SK-N-SH (cell line): Measurements from ENCODE around the gene WRNIP1. TPM values are rescaled to one million over a fixed set of nuclear protein-coding genes. Genes with fewer than 3 reads are reported as not detected.

ENCODE experiments used
- CTCF ChIA-PET: fragments of 300-600, 350-600 bp; formaldehyde crosslinking; extraction: SDS; loops from one replicate; lab custom pipeline; 2021; lab: Yijun Ruan, JAX
- POLR2A ChIA-PET: fragments of 350-600 bp; sonication (Branson Sonifier 250); formaldehyde crosslinking; extraction: SDS; loops from one replicate; lab custom pipeline; 2020; ENCODE audit warnings: antibody characterized with exemption, inconsistent platforms; lab: Yijun Ruan, JAX
- DNase-seq: peaks from one replicate; pipeline ENCODE4 v3.0.0; 2012
- H2AFZ ChIP-seq: fragments of 200-600 bp; sonication (generic); 2 replicates; pipeline ENCODE4 v1.8.1; 2016; ENCODE audit warnings: antibody characterized with exemption, mild to moderate bottlenecking, low read depth
- H3F3A ChIP-seq: fragments of 200-600 bp; sonication (generic); replicated peaks from 2 replicates; pipeline ENCODE3; 2016; ENCODE audit warnings: antibody characterized with exemption, mild to moderate bottlenecking; ENCODE audit not compliant: insufficient read depth
- H3K27ac ChIP-seq, 2 experiments: fragments of 200-500 bp in 1 of 2; fragments of 200-600 bp in 1 of 2; sonication (Bioruptor generic) in 1 of 2; sonication (generic), shearing (Covaris generic) in 1 of 2; 2 replicates each; pipeline versions ENCODE4 v1.5.1 to v1.6.1; 2014 to 2016; ENCODE audit warnings: low read depth in 2 of 2, inconsistent platforms in 1 of 2, low read length in 1 of 2, mild to moderate bottlenecking in 1 of 2, mixed read lengths in 1 of 2
- H3K27me3 ChIP-seq: fragments of 200-600 bp; sonication (generic), shearing (Covaris generic); 2 replicates; pipeline ENCODE4 v1.6.1; 2016; ENCODE audit warnings: mixed run types; ENCODE audit not compliant: insufficient read depth
- H3K36me3 ChIP-seq, 2 experiments: fragments of 200-500 bp in 1 of 2; fragments of 200-600 bp in 1 of 2; sonication (Bioruptor generic) in 1 of 2; sonication (generic) in 1 of 2; replicated peaks in 1 of 2; 2 replicates each; pipeline versions ENCODE3 to v1.5.1; 2014 to 2016; ENCODE audit warnings: low read length in 1 of 2, mild to moderate bottlenecking in 1 of 2; ENCODE audit not compliant: insufficient read depth in 2 of 2, control insufficient read depth in 1 of 2
- H3K4me1 ChIP-seq, 2 experiments: fragments of 200-500 bp in 1 of 2; fragments of 200-600 bp in 1 of 2; sonication (Bioruptor generic) in 1 of 2; sonication (generic), shearing (Covaris generic) in 1 of 2; 2 replicates each; pipeline versions ENCODE4 v1.5.1 to v1.6.1; 2014 to 2016; ENCODE audit warnings: low read depth in 1 of 2, low read length in 1 of 2, mixed run types in 1 of 2; ENCODE audit not compliant: insufficient read depth in 2 of 2, control insufficient read depth in 1 of 2
- H3K4me2 ChIP-seq: fragments of 200-600 bp; sonication (generic), shearing (Covaris generic); 2 replicates; pipeline ENCODE4 v1.6.1; 2017; ENCODE audit warnings: mixed run types
- H3K4me3 ChIP-seq, 2 experiments: fragments of 200-500 bp in 1 of 2; fragments of 200-600 bp in 1 of 2; sonication (Bioruptor generic) in 1 of 2; sonication (generic), shearing (Covaris generic) in 1 of 2; 2 replicates each; pipeline versions ENCODE4 v1.5.1 to v1.8.1; 2014 to 2016; ENCODE audit warnings: low read depth in 2 of 2, inconsistent platforms in 1 of 2, low read length in 1 of 2, mild to moderate bottlenecking in 1 of 2, mixed read lengths in 1 of 2, moderate library complexity in 1 of 2
- H3K79me2 ChIP-seq: fragments of 200-600 bp; sonication (generic); 2 replicates; pipeline ENCODE4 v1.8.1; 2017; ENCODE audit warnings: mild to moderate bottlenecking; ENCODE audit not compliant: insufficient read depth
- H3K9ac ChIP-seq: fragments of 200-600 bp; sonication (generic); 2 replicates; pipeline ENCODE4 v1.6.1; 2017; ENCODE audit warnings: mixed run types
- H3K9me2 ChIP-seq: fragments of 200-600 bp; sonication (generic); 2 replicates; pipeline ENCODE4 v1.6.1; 2017; ENCODE audit warnings: mixed run types
- H3K9me3 ChIP-seq: fragments of 200-600 bp; sonication (generic); 2 replicates; pipeline ENCODE4 v1.6.1; 2017; ENCODE audit warnings: mixed run types, mild to moderate bottlenecking, moderate library complexity
- H4K20me1 ChIP-seq: fragments of 200-600 bp; sonication (generic); 2 replicates; pipeline ENCODE4 v1.6.1; 2017; ENCODE audit warnings: mild to moderate bottlenecking, mixed run types; ENCODE audit not compliant: insufficient read depth
- CHD2 ChIP-seq: fragments of 150-350 bp; IDR thresholded peaks from 2 replicates; pipeline ENCODE4 v1.6.1; 2018; ENCODE audit warnings: low read length; ENCODE audit not compliant: partially characterized antibody
- EP300 ChIP-seq, 2 experiments: IDR thresholded peaks; 2 replicates each; pipeline versions ENCODE4 v1.4.0 to v1.6.1; 2012; ENCODE audit warnings: borderline replicate concordance in 1 of 2, low read depth in 1 of 2, low read length in 1 of 2
- FOXJ3 ChIP-seq: sonication (generic); formaldehyde crosslinking; IDR thresholded peaks from 2 replicates; pipeline ENCODE4 v1.5.1; 2020; ENCODE audit warnings: mild to moderate bottlenecking, missing genetic modification reagents
- GATA2 ChIP-seq: sonication (generic); formaldehyde crosslinking; IDR thresholded peaks from 2 replicates; pipeline ENCODE4 v1.5.0; 2020; ENCODE audit warnings: mild to moderate bottlenecking, missing genetic modification reagents
- MEF2A ChIP-seq: IDR thresholded peaks from 2 replicates; pipeline ENCODE4 v1.4.0; 2012; ENCODE audit warnings: low read depth, borderline replicate concordance
- MXI1 ChIP-seq: IDR thresholded peaks from 2 replicates; pipeline ENCODE4 v1.6.1; 2012; ENCODE audit warnings: mild to moderate bottlenecking, low read depth, low read length, improper control_type of control experiment
- NFIC ChIP-seq: IDR thresholded peaks from 2 replicates; pipeline ENCODE4 v1.4.0; 2012; ENCODE audit warnings: borderline replicate concordance
- NRF1 ChIP-seq: IDR thresholded peaks from 2 replicates; pipeline ENCODE4 v1.6.1; 2012; ENCODE audit warnings: low read depth, mild to moderate bottlenecking, low read length
- POLR2AphosphoS5 ChIP-seq: IDR thresholded peaks from 2 replicates; pipeline ENCODE4 v1.6.1; 2012; ENCODE audit warnings: low read depth, low read length
- TAF1 ChIP-seq: IDR thresholded peaks from 2 replicates; pipeline ENCODE4 v1.6.1; 2012; ENCODE audit warnings: low read depth, mild to moderate bottlenecking, low read length, moderate library complexity, borderline replicate concordance
- TCF12 ChIP-seq: IDR thresholded peaks from 2 replicates; pipeline ENCODE4 v1.4.0; 2012
- TEAD4 ChIP-seq: IDR thresholded peaks from 2 replicates; pipeline ENCODE4 v1.4.0; 2012; ENCODE audit warnings: mild to moderate bottlenecking, borderline replicate concordance; ENCODE audit not compliant: insufficient read depth
- YY1 ChIP-seq: IDR thresholded peaks from 2 replicates; pipeline ENCODE4 v1.4.0; 2012; ENCODE audit warnings: low read depth, mild to moderate bottlenecking
- WGBS: methylation state at CpG from one replicate; pipeline ENCODE4 v1.1.6; 2017; ENCODE audit warnings: low lambda C conversion rate; 5-methylcytosine and 5-hydroxymethylcytosine counted together
- polyA plus RNA-seq, 3 experiments: library from polyadenylated mRNA; depleted of rRNA; stranded (reverse); fragments of >200 nt; gene quantifications; 2 replicates each; pipeline ENCODE4 v1.2.3, GENCODE V29; 2012
- TF ChIP-seq, protein P1 (sequence below): fragments of 150-350 bp; IDR thresholded peaks from 2 replicates; pipeline ENCODE4 v1.6.1; 2017; ENCODE audit warnings: antibody characterized with exemption, low read length, low read depth, borderline replicate concordance
- TF ChIP-seq, protein P2 (sequence below): IDR thresholded peaks from 2 replicates; pipeline ENCODE4 v1.6.1; 2012; ENCODE audit warnings: mild to moderate bottlenecking, low read depth, low read length, moderate library complexity

Gene WRNIP1
- polyA plus RNA-seq, 1 of the 3 experiments (the other 2 are of a cell fraction): 47.5 TPM

DNA sequence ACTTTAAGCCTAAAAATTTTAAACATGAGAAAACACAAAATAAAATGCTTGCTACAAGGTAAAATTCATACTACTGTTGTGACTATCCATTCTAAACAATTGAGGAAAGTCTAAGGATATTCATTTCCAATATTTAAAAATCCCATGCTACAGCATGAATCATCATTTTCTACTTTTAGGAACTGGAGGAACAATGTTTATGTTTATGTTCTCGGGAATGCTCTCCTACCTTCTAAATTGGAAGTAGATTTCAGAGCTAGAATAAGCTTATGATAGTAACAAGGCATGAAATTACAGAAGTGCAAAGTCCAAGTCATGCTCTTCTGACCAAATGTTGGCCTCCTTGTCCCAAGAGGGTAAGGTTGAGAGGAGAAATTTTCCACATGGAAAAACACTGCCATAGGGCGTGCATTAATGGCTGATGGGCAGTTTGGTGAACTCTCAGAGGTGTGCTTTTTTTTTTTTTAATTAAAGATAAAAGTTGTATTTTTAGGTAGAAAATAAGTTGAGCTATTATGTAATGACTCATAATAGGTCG is 8.4 kb upstream of the WRNIP1 start:
- Histone ChIP-seq H3K9ac (no peak overlapping the region), H3K9me2 (no peaks in the 10 kb centered on the region), H3K4me2 (no peak overlapping the region), H3K36me3 (no peaks in the 10 kb centered on the region), H3F3A (no peaks in the 10 kb centered on the region), H3K27me3 (no peaks in the 10 kb centered on the region), H3K79me2 (no peaks in the 10 kb centered on the region), H3K27ac (no peak overlapping the region), H4K20me1 (no peaks in the 10 kb centered on the region), H3K4me3 (no peak overlapping the region), H3K4me1 (peaks cover 0 to 2% of the 10 kb centered on the region in 2 experiments; a peak in 1 of 4 replicates), H2AFZ (no peak overlapping the region), H3K9me3 (no peaks in the 10 kb centered on the region)
- TF ChIP-seq TAF1 (no peak), MEF2A (no peak), POLR2AphosphoS5 (no peak), EP300 (IDR thresholded peaks at IDR 0.05; ENCODE audit: borderline replicate concordance in 1 of 2, low read depth in 1 of 2, low read length in 1 of 2) (no peak), MXI1 (no peak), YY1 (no peak), CHD2 (no peak), NRF1 (no peak), GATA2 (CRISPR knock-in tag) (no peak), TEAD4 (no peak), TCF12 (no peak), FOXJ3 (CRISPR knock-in tag) (no peak), NFIC (no peak)
- TF ChIP-seq, protein P1, sequence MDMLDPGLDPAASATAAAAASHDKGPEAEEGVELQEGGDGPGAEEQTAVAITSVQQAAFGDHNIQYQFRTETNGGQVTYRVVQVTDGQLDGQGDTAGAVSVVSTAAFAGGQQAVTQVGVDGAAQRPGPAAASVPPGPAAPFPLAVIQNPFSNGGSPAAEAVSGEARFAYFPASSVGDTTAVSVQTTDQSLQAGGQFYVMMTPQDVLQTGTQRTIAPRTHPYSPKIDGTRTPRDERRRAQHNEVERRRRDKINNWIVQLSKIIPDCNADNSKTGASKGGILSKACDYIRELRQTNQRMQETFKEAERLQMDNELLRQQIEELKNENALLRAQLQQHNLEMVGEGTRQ: no peak
- TF ChIP-seq, protein P2, sequence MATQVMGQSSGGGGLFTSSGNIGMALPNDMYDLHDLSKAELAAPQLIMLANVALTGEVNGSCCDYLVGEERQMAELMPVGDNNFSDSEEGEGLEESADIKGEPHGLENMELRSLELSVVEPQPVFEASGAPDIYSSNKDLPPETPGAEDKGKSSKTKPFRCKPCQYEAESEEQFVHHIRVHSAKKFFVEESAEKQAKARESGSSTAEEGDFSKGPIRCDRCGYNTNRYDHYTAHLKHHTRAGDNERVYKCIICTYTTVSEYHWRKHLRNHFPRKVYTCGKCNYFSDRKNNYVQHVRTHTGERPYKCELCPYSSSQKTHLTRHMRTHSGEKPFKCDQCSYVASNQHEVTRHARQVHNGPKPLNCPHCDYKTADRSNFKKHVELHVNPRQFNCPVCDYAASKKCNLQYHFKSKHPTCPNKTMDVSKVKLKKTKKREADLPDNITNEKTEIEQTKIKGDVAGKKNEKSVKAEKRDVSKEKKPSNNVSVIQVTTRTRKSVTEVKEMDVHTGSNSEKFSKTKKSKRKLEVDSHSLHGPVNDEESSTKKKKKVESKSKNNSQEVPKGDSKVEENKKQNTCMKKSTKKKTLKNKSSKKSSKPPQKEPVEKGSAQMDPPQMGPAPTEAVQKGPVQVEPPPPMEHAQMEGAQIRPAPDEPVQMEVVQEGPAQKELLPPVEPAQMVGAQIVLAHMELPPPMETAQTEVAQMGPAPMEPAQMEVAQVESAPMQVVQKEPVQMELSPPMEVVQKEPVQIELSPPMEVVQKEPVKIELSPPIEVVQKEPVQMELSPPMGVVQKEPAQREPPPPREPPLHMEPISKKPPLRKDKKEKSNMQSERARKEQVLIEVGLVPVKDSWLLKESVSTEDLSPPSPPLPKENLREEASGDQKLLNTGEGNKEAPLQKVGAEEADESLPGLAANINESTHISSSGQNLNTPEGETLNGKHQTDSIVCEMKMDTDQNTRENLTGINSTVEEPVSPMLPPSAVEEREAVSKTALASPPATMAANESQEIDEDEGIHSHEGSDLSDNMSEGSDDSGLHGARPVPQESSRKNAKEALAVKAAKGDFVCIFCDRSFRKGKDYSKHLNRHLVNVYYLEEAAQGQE: no peak
- ChIA-PET CTCF (interaction anchor here (0.6 to 1.4 kb wide), 4 partner anchors 8 to 19 kb away, joined by 3 read pairs; partner anchors contain the start of gene WRNIP1), POLR2A (no interaction called here)
- WGBS: 93% methylated on average over 3 of the region's 3 CpGs
- no peak for DNase-seq
